GM12878 (cell line): ENCODE measurements around the gene BBX. TPM values are rescaled to one million over a fixed set of nuclear protein-coding genes. Genes with fewer than 3 reads are reported as not detected.

Experiments used
- ATAC-seq: fragments of 200-7000 bp; cut with Tn5 transposase; 3 replicates; pipeline ENCODE4 v1.9.1; 2020; ENCODE audit warnings: mild to moderate bottlenecking, moderate library complexity
- BruUV-seq: library from RNA; stranded (reverse); fragments of 400-500 nt; replicated peaks from 2 replicates; lab custom pipeline; 2021; lab: Mats Ljungman, UMichigan
- CTCF ChIA-PET: fragments of 300-600 bp; sonication (Branson Sonifier 250); formaldehyde crosslinking; extraction: SDS; loops from one replicate; lab custom pipeline; 2021; ENCODE audit warnings: inconsistent platforms; lab: Yijun Ruan, JAX
- POLR2A ChIA-PET: fragments of 350-600 bp; formaldehyde crosslinking; extraction: SDS; loops from one replicate; lab custom pipeline; 2021; ENCODE audit warnings: inconsistent platforms; lab: Charles Lee
- RAD21 ChIA-PET: fragments of 300-600 bp; sonication (Branson Sonifier 250); formaldehyde crosslinking; loops from one replicate; lab custom pipeline; 2023; ENCODE audit warnings: antibody characterized with exemption; ENCODE audit not compliant: unreplicated experiment; lab: Charles Lee
- SMC1A ChIA-PET: fragments of 300-600 bp; sonication (Branson Sonifier 250); formaldehyde crosslinking; loops from one replicate; lab custom pipeline; 2023; ENCODE audit not compliant: unreplicated experiment, uncharacterized antibody; lab: Charles Lee
- DNase-seq: peaks from one replicate; pipeline ENCODE4 v3.0.0-alpha.2; 2011; ENCODE audit warnings: low read depth, low spot score
- FAIRE-seq: peaks from 3 replicates; lab custom pipeline; 2011; peaks lifted over from hg19 to GRCh38; lab: Jason Lieb, UNC
- H2AFZ ChIP-seq: 2 replicates; pipeline ENCODE4 v1.6.0; 2011; ENCODE audit warnings: low read depth, low read length, control low read depth; ENCODE audit not compliant: control insufficient read depth
- H3K27ac ChIP-seq: 2 replicates; pipeline ENCODE4 v1.5.1; 2011; ENCODE audit warnings: control low read depth; ENCODE audit not compliant: control insufficient read depth, insufficient read depth
- H3K27me3 ChIP-seq, 2 experiments: replicated peaks in 1 of 2; 2 replicates each; pipeline versions ENCODE4 v1.6.0 to v1.6.1; 2011; ENCODE audit warnings: low read length in 1 of 2; ENCODE audit not compliant: control insufficient read depth in 2 of 2, insufficient read depth in 2 of 2
- H3K36me3 ChIP-seq, 2 experiments: 2 replicates each; pipeline ENCODE4 v1.5.1; 2011; ENCODE audit warnings: low read length in 1 of 2; ENCODE audit not compliant: control insufficient read depth in 2 of 2, insufficient read depth in 2 of 2
- H3K4me1 ChIP-seq: 2 replicates; pipeline ENCODE4 v1.6.1; 2011; ENCODE audit warnings: mild to moderate bottlenecking, low read length, moderate library complexity, mixed read lengths; ENCODE audit not compliant: control insufficient read depth, insufficient read depth
- H3K4me2 ChIP-seq: 2 replicates; pipeline ENCODE4 v1.6.0; 2011; ENCODE audit warnings: control low read depth; ENCODE audit not compliant: control insufficient read depth, insufficient read depth
- H3K4me3 ChIP-seq: fragments of 200-600 bp; sonication (generic); 2 replicates; pipeline ENCODE4 v1.5.1; 2016
- H3K79me2 ChIP-seq: 2 replicates; pipeline ENCODE4 v1.6.0; 2011; ENCODE audit warnings: low read length; ENCODE audit not compliant: control insufficient read depth, insufficient read depth
- H3K9ac ChIP-seq: 2 replicates; pipeline ENCODE4 v1.8.0; 2011; ENCODE audit warnings: low read length, control low read depth, mixed read lengths; ENCODE audit not compliant: control insufficient read depth, insufficient read depth
- H3K9me3 ChIP-seq: replicated peaks from 3 replicates; pipeline ENCODE4 v1.5.1; 2011; ENCODE audit warnings: mild to moderate bottlenecking, low read length; ENCODE audit not compliant: control insufficient read depth, insufficient read depth
- H4K20me1 ChIP-seq: 2 replicates; pipeline ENCODE4 v1.6.0; 2011; ENCODE audit not compliant: control insufficient read depth, insufficient read depth
- BACH1 ChIP-seq: fragments of 450-650 bp; IDR thresholded peaks from 2 replicates; pipeline ENCODE4 v1.6.1; 2017; ENCODE audit warnings: mild to moderate bottlenecking, borderline replicate concordance
- BHLHE40 ChIP-seq, 2 experiments: fragments of 450-650 bp in 1 of 2; IDR thresholded peaks; 2 replicates each; pipeline ENCODE4 v1.6.1; 2011 to 2017; ENCODE audit warnings: low read depth in 2 of 2, borderline replicate concordance in 1 of 2, improper control_type of control experiment in 1 of 2, low read length in 1 of 2, mild to moderate bottlenecking in 1 of 2
- DPF2 ChIP-seq: fragments of 450-650 bp; IDR thresholded peaks from 2 replicates; pipeline ENCODE4 v1.6.1; 2017; ENCODE audit warnings: mild to moderate bottlenecking
- GATAD2B ChIP-seq: fragments of 450-650 bp; conservative IDR thresholded peaks from 2 replicates; pipeline ENCODE4 v1.6.1; 2017; ENCODE audit warnings: low read depth, mild to moderate bottlenecking, moderate library complexity
- IKZF1 ChIP-seq: fragments of 450-650 bp; conservative IDR thresholded peaks from 2 replicates; pipeline ENCODE4 v1.6.1; 2017; ENCODE audit warnings: antibody characterized with exemption, mild to moderate bottlenecking
- LARP7 ChIP-seq: fragments of 450-650 bp; IDR thresholded peaks from 2 replicates; pipeline ENCODE4 v1.6.1; 2017; ENCODE audit warnings: mild to moderate bottlenecking
- NFYB ChIP-seq: IDR thresholded peaks from 2 replicates; pipeline ENCODE4 v1.6.1; 2011; ENCODE audit warnings: low read depth, mild to moderate bottlenecking, low read length, improper control_type of control experiment, moderate library complexity; ENCODE audit not compliant: insufficient read depth
- PAX8 ChIP-seq: fragments of 450-650 bp; IDR thresholded peaks from 2 replicates; pipeline ENCODE4 v1.6.1; 2017; ENCODE audit warnings: mild to moderate bottlenecking, moderate library complexity
- POLR2A ChIP-seq: IDR thresholded peaks from 2 replicates; pipeline ENCODE4 v1.6.1; 2011; ENCODE audit warnings: low read depth, mild to moderate bottlenecking, low read length
- SIN3A ChIP-seq: IDR thresholded peaks from 2 replicates; pipeline ENCODE4 v1.6.1; 2012; ENCODE audit warnings: low read depth, low read length, improper control_type of control experiment
- TAF1 ChIP-seq: IDR thresholded peaks from 2 replicates; pipeline ENCODE4 v1.6.1; 2011; ENCODE audit warnings: mild to moderate bottlenecking, low read depth, low read length, borderline replicate concordance
- TBL1XR1 ChIP-seq: IDR thresholded peaks from 2 replicates; pipeline ENCODE4 v1.6.1; 2012; ENCODE audit warnings: low read depth, low read length, improper control_type of control experiment
- YY1 ChIP-seq: IDR thresholded peaks from 2 replicates; pipeline ENCODE4 v1.6.1; 2011; ENCODE audit warnings: low read depth, mild to moderate bottlenecking, low read length
- ZNF217 ChIP-seq: fragments of 450-650 bp; IDR thresholded peaks from 2 replicates; pipeline ENCODE4 v1.6.1; 2017; ENCODE audit warnings: antibody characterized with exemption, mild to moderate bottlenecking
- WGBS: methylation state at CpG from one replicate; pipeline ENCODE4 v1.1.6; 2016; ENCODE audit warnings: low lambda C conversion rate; ENCODE audit not compliant: insufficient replicate concordance, insufficient coverage; ENCODE audit errors: missing lambda C conversion rate; 5-methylcytosine and 5-hydroxymethylcytosine counted together
- in situ Hi-C: fragments of 300-500 bp; cut with MboI; formaldehyde crosslinking; loops from 9 replicates; pipeline ENCODE4 v1.14.3; 2018; ENCODE audit warnings: mixed read lengths
- intact Hi-C: fragments of 100-400 bp; cut with micrococcal nuclease; formaldehyde crosslinking; loops from one replicate; pipeline ENCODE4 v1.14.2; 2022; ENCODE audit not compliant: unreplicated experiment
- polyA plus RNA-seq, 11 experiments: library from polyadenylated mRNA; depleted of rRNA in 4 of 11; unstranded in 6 of 11; stranded (reverse) in 5 of 11; fragments of >200 nt; fragmentation: Nextera tagmentation in 4 of 11; fragmentation: Illumina TruSeq in 1 of 11; extraction: Ambion mirVana in 4 of 11; extraction: Trizol in 1 of 11; gene quantifications; 1 replicate in 1 of 11; 2 replicates in 10 of 11; pipeline versions ENCODE4 v1.2.1 to v1.2.3, GENCODE V29; 2011 to 2016; ENCODE audit warnings: inconsistent platforms in 2 of 11, missing spikeins in 2 of 11, low read depth in 1 of 11
- total RNA-seq, 4 experiments: library from RNA; depleted of rRNA in 3 of 4; stranded (reverse); fragments of >200 nt in 3 of 4; fragmentation: Illumina TruSeq in 1 of 4; extraction: Trizol in 1 of 4; gene quantifications; 2 replicates each; pipeline versions ENCODE4 v1.2.1 to v1.2.3, GENCODE V29; 2013 to 2021
- TF ChIP-seq, protein P1 (sequence below): fragments of 450-650 bp; IDR thresholded peaks from 2 replicates; pipeline ENCODE4 v1.6.1; 2016; ENCODE audit warnings: mild to moderate bottlenecking

Gene BBX
- total and polyA plus RNA-seq, 10 of the 15 experiments (the other 5 are each of a cell fraction or from before 2014, with no cell fraction given), result 13.3 to 38.5 (median 32.0) TPM

DNA sequence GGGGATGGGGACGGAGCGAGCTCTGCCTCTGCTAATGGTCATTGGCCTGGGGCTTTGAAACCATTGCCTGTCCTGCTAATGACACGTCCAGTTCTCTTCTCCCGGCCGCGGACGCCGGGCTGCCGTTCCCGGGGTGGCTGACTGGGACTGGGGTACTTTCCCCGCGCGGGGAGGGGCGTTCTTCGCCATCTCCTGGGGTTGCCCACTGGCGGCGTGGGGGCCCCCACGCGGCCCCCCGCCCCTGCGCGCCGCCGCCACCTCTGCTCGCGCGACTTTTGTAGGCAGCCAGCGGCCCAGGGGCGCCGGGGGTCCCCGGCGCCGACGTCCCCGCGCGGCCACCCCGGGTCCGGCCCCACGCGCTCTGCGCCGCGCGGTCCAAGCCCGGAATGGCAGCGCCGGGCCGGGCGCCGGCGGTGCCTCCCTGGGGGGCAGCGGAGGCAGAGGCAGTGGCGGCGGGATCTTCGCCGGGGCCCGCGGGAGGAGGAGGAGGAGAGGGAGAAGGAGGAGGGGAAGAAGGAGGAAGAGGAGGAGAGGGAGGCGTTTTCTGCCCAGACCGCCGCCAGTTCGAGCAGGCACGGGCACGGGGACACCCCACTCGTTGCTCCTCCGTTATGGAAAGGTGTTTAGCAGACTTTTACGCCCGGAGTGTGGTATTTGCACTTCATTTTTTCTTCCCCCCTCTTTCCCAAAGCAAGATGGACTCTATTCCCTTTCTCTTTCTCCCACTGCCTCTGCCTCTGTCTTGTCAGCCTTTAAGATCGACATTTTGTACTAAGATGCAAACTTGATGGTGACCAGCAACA is 2.3 kb downstream of the BBX start:
- under 1% methylated on average over 42 of the region's 70 CpGs for WGBS
- Histone ChIP-seq H3K27me3 (no peaks in the 10 kb centered on the region), H3K9ac (peak overlapping the region; percentile 72), H3K27ac (peak overlapping the region; percentile 84), H2AFZ (peak overlapping the region; percentile 81), H3K36me3 (no peaks in the 10 kb centered on the region; a peak in 1 of 4 replicates), H3K4me1 (peaks cover 10% of the 10 kb centered on the region; the same call in 1 of the 2 replicates), H3K4me2 (peak overlapping the region; percentile 73), H3K4me3 (peak overlapping the region; percentile 85), H4K20me1 (no peaks in the 10 kb centered on the region), H3K9me3 (no peaks in the 10 kb centered on the region), H3K79me2 (peaks cover 32% of the 10 kb centered on the region)
- CTCF ChIA-PET, result interaction anchor here (0.8 to 1.0 kb wide), 3 partner anchors 10 to 119 kb away, joined by 3 to 4 read pairs (median 3); no protein-coding TSS in a partner anchor
- SMC1A ChIA-PET, result interaction anchor here (1.0 to 1.3 kb wide), 3 partner anchors 9 to 75 kb away, joined by 3 to 9 read pairs (median 4); no protein-coding TSS in a partner anchor
- POLR2A ChIA-PET, result no interaction called here
- no TSS peak for BruUV-seq
- ATAC-seq, result peak; percentile 13
- no peak for FAIRE-seq
- in situ Hi-C loops, result no loop called here
- intact Hi-C loops, result loop anchor here (5.0 to 10.0 kb wide), 2 partner anchors 93 to 290 kb away; no protein-coding TSS in a partner anchor
- RAD21 ChIA-PET, result interaction anchor here (0.9 to 1.2 kb wide), 2 partner anchors 118 to 150 kb away, joined by 3 read pairs; no protein-coding TSS in a partner anchor
- no peak for DNase-seq
- TF ChIP-seq TAF1 (0 out of 2 replicates have a peak, but pooled peaks have one; percentile 10), POLR2A (peak; percentile 73), SIN3A (no peak), BHLHE40 (IDR thresholded peaks at IDR 0.05; ENCODE audit: borderline replicate concordance in 1 of 2, low read depth in 2 of 2, low read length in 1 of 2) (peak in 1 of 2 experiments; percentile 23; a peak in 1 of 4 replicates), DPF2 (0 out of 2 replicates have a peak, but pooled peaks have one; percentile 12), IKZF1 (peak; percentile 74), LARP7 (peak; percentile 59; the same call in 1 of the 2 replicates), BACH1 (peak; percentile 95; the same call in 1 of the 2 replicates), GATAD2B (peak; percentile 87), TBL1XR1 (no peak), PAX8 (no peak), YY1 (peak; percentile 26; the same call in 1 of the 2 replicates), ZNF217 (peak; percentile 65; the same call in 1 of the 2 replicates), NFYB (no peak)
- TF ChIP-seq, protein P1, sequence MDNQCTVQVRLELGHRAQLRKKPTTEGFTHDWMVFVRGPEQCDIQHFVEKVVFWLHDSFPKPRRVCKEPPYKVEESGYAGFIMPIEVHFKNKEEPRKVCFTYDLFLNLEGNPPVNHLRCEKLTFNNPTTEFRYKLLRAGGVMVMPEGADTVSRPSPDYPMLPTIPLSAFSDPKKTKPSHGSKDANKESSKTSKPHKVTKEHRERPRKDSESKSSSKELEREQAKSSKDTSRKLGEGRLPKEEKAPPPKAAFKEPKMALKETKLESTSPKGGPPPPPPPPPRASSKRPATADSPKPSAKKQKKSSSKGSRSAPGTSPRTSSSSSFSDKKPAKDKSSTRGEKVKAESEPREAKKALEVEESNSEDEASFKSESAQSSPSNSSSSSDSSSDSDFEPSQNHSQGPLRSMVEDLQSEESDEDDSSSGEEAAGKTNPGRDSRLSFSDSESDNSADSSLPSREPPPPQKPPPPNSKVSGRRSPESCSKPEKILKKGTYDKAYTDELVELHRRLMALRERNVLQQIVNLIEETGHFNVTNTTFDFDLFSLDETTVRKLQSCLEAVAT, result 0 out of 2 replicates have a peak, but pooled peaks have one; percentile 14
